B cell (primary cell): ENCODE data around the gene LPXN. TPM values are rescaled to one million over a fixed set of nuclear protein-coding genes. Genes with fewer than 3 reads are reported as not detected.

Experiments
- ATAC-seq: fragments of 200-7000 bp; cut with Tn5 transposase; one replicate; pipeline ENCODE4 v1.10.0; 2021; ENCODE audit warnings: low read depth, mild to moderate bottlenecking, moderate number of reproducible peaks, moderate library complexity
- CTCF ChIA-PET: fragments of 350-600 bp; sonication (Branson Sonifier 250); formaldehyde crosslinking; loops from one replicate; lab custom pipeline; 2021; ENCODE audit warnings: antibody characterized with exemption, inconsistent platforms; lab: Charles Lee
- POLR2A ChIA-PET: fragments of 350-600 bp; sonication (Branson Sonifier 250); formaldehyde crosslinking; loops from one replicate; lab custom pipeline; 2021; ENCODE audit warnings: antibody characterized with exemption; lab: Charles Lee
- DNase-seq: peaks from one replicate; pipeline ENCODE4 v3.0.0; 2013
- H2AFZ ChIP-seq: 2 replicates; pipeline ENCODE4 v1.6.1; 2012; ENCODE audit warnings: mild to moderate bottlenecking, low read depth, low read length; ENCODE audit not compliant: insufficient read depth, poor library complexity, severe bottlenecking
- H3K27ac ChIP-seq, 2 donors: 1 replicate in 1 of 2; 2 replicates in 1 of 2; pipeline ENCODE4 v1.5.1; 2012 to 2013; ENCODE audit warnings: low read length in 2 of 2, mild to moderate bottlenecking in 2 of 2, moderate library complexity in 1 of 2
- H3K27me3 ChIP-seq, 4 experiments: fragments of 200-600 bp in 1 of 4; sonication (generic) in 1 of 4; replicated peaks in 1 of 4; 1 replicate in 2 of 4; 2 replicates in 2 of 4; pipeline versions ENCODE4 v1.6.1 to v1.7.0; 2013 to 2016; ENCODE audit warnings: low read length in 3 of 4, mild to moderate bottlenecking in 2 of 4, mixed read lengths in 1 of 4, moderate library complexity in 1 of 4; ENCODE audit not compliant: insufficient read depth in 4 of 4, control insufficient read depth in 3 of 4; ENCODE audit errors: control extremely low read depth in 1 of 4
- H3K36me3 ChIP-seq, 2 experiments: replicated peaks in 1 of 2; 1 replicate in 1 of 2; 2 replicates in 1 of 2; pipeline versions ENCODE4 v1.6.1 to v1.7.1; 2013; ENCODE audit warnings: low read length in 1 of 2; ENCODE audit not compliant: insufficient read depth in 2 of 2, control insufficient read depth in 1 of 2; ENCODE audit errors: control extremely low read depth in 1 of 2, extremely low read depth in 1 of 2
- H3K4me1 ChIP-seq, 2 donors: fragments of 200-600 bp in 1 of 2; sonication (generic) in 1 of 2; 1 replicate in 1 of 2; 2 replicates in 1 of 2; pipeline versions ENCODE4 v1.5.1 to v1.6.1; 2013 to 2017; ENCODE audit warnings: low read length in 2 of 2; ENCODE audit not compliant: control insufficient read depth in 2 of 2, insufficient read depth in 2 of 2
- H3K4me2 ChIP-seq: replicated peaks from 2 replicates; pipeline ENCODE3; 2012; ENCODE audit warnings: mild to moderate bottlenecking, low read depth, low read length; ENCODE audit not compliant: poor library complexity, severe bottlenecking
- H3K4me3 ChIP-seq, 5 experiments: fragments of 200-600 bp in 1 of 5; sonication (generic) in 1 of 5; 1 replicate in 3 of 5; 2 replicates in 2 of 5; pipeline versions ENCODE4 v1.5.1 to v1.7.0; 2011 to 2016; ENCODE audit warnings: low read length in 4 of 5, mild to moderate bottlenecking in 4 of 5, low read depth in 2 of 5, control low read depth in 1 of 5, moderate library complexity in 1 of 5; ENCODE audit not compliant: insufficient read depth in 1 of 5; ENCODE audit errors: control extremely low read depth in 1 of 5, extremely low read depth in 1 of 5
- H3K79me2 ChIP-seq: fragments of 200-600 bp; sonication (generic); one replicate; pipeline ENCODE4 v1.6.0; 2016; ENCODE audit warnings: low read length; ENCODE audit not compliant: control insufficient read depth, insufficient read depth
- H3K9ac ChIP-seq: fragments of 200-600 bp; sonication (generic); 2 replicates; pipeline ENCODE4 v1.6.1; 2017; ENCODE audit warnings: mild to moderate bottlenecking, low read length, moderate library complexity
- H3K9me3 ChIP-seq, 3 donors: one replicate each; pipeline versions ENCODE4 v1.6.1 to v1.7.1; 2013; ENCODE audit warnings: low read length in 2 of 3; ENCODE audit not compliant: control insufficient read depth in 2 of 3, insufficient read depth in 1 of 3; ENCODE audit errors: control extremely low read depth in 1 of 3
- H4K20me1 ChIP-seq: 2 replicates; pipeline ENCODE4 v1.6.0; 2012; ENCODE audit warnings: mild to moderate bottlenecking, low read length; ENCODE audit not compliant: insufficient read depth, control insufficient read depth, poor library complexity, severe bottlenecking
- H3K27ac Mint-ChIP-seq: one replicate; pipeline ENCODE4 v1.8.0; 2021; ENCODE audit warnings: mixed read lengths
- H3K27me3 Mint-ChIP-seq: one replicate; pipeline ENCODE4 v1.8.0; 2021; ENCODE audit warnings: mixed read lengths
- H3K4me1 Mint-ChIP-seq: one replicate; pipeline ENCODE4 v1.8.0; 2021; ENCODE audit warnings: mixed read lengths
- H3K4me3 Mint-ChIP-seq: one replicate; pipeline ENCODE4 v1.8.0; 2021; ENCODE audit warnings: mixed read lengths
- H3K9me3 Mint-ChIP-seq: one replicate; pipeline ENCODE4 v1.8.0; 2022; ENCODE audit warnings: mixed read lengths; ENCODE audit not compliant: insufficient read depth
- EZH2 ChIP-seq: IDR thresholded peaks from 2 replicates; pipeline ENCODE4 v1.6.1; 2012; ENCODE audit warnings: borderline replicate concordance, low read depth, mild to moderate bottlenecking, moderate library complexity, low read length; ENCODE audit not compliant: insufficient read depth, poor library complexity, severe bottlenecking
- WGBS: methylation state at CpG from one replicate; pipeline ENCODE4 v1.1.5; 2013; ENCODE audit warnings: missing lambda C conversion rate; ENCODE audit not compliant: insufficient coverage; 5-methylcytosine and 5-hydroxymethylcytosine counted together
- intact Hi-C: fragments of 100-400 bp; cut with micrococcal nuclease; formaldehyde crosslinking; loops from one replicate; pipeline ENCODE4 v1.10.0; 2022
- polyA plus RNA-seq: library from polyadenylated mRNA; depleted of rRNA; stranded (reverse); fragments of >200 nt; gene quantifications from 2 replicates; pipeline ENCODE4 v1.2.3, GENCODE V29; 2012
- total RNA-seq, 2 donors: library from RNA; stranded (reverse); fragments of 120-200 nt in 1 of 2; gene quantifications; 1 replicate in 1 of 2; 2 replicates in 1 of 2; pipeline versions ENCODE4 v1.2.3 to v1.2.4, GENCODE V29; 2013 to 2022
- TF ChIP-seq, protein P1 (sequence below): fragments of 200-600 bp; IDR thresholded peaks from one replicate; pipeline ENCODE4 v1.8.0; 2022; ENCODE audit warnings: antibody characterized with exemption, mild to moderate bottlenecking

LPXN gene
- total and polyA plus RNA-seq, 2 donors (not counting 1 experiment from before 2014, with no cell fraction given) = 59.2 to 209 TPM

DNA sequence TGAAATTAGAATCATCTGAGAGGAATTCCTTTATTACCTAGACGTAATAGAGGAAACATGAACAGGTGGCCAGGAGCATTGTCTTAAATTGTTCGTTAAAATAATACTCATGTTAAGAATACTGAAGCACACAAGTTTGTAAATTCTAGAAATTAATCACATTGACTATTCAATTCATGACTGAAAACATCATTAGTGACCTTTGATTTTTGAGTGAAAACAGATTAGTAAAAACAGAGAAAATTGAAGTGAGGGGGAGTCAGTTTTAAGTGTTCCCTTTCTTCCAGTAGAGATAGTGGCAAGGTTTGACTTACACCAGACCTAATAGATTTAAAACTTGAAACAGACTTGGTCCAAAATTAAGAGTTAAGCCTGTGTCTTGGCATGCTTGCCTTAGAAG lies 4.7 kb upstream of the LPXN start:
- no peak for TF ChIP-seq EZH2
- TF ChIP-seq, protein P1, sequence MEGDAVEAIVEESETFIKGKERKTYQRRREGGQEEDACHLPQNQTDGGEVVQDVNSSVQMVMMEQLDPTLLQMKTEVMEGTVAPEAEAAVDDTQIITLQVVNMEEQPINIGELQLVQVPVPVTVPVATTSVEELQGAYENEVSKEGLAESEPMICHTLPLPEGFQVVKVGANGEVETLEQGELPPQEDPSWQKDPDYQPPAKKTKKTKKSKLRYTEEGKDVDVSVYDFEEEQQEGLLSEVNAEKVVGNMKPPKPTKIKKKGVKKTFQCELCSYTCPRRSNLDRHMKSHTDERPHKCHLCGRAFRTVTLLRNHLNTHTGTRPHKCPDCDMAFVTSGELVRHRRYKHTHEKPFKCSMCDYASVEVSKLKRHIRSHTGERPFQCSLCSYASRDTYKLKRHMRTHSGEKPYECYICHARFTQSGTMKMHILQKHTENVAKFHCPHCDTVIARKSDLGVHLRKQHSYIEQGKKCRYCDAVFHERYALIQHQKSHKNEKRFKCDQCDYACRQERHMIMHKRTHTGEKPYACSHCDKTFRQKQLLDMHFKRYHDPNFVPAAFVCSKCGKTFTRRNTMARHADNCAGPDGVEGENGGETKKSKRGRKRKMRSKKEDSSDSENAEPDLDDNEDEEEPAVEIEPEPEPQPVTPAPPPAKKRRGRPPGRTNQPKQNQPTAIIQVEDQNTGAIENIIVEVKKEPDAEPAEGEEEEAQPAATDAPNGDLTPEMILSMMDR = no peak
- peak overlapping the region; percentile 39 for H3K27ac Mint-ChIP-seq
- Histone ChIP-seq H3K4me2 (peak overlapping the region; percentile 90), H3K4me3 (peak overlapping the region; percentile 71 to 100 (median 99)), H3K9me3 (no peaks in the 10 kb centered on the region), H3K36me3 (peaks cover 0 to under 1% of the 10 kb centered on the region in 2 experiments), H3K79me2 (peaks cover 77% of the 10 kb centered on the region), H2AFZ (no peak overlapping the region), H3K27ac (peak overlapping the region; percentile 89 to 100), H4K20me1 (peaks cover 5% of the 10 kb centered on the region), H3K27me3 (no peaks in the 10 kb centered on the region), H3K4me1 (peaks cover 40 to 44% of the 10 kb centered on the region in 2 donors), H3K9ac (peak overlapping the region; percentile 93)
- peak overlapping the region; percentile 96 for H3K4me3 Mint-ChIP-seq
- ATAC-seq = no peak
- no peak for DNase-seq
- H3K4me1 Mint-ChIP-seq = peaks cover 56% of the 10 kb centered on the region
- no CpG with 5 or more reads among the region's 2 CpGs for WGBS
- intact Hi-C loops = loop anchor here (1.0 kb wide), 1 partner anchor 1036 kb away; no protein-coding TSS in a partner anchor
- ChIA-PET POLR2A (interaction anchor here (0.9 to 1.4 kb wide), 2 partner anchors 12 to 25 kb away, joined by 3 read pairs; no protein-coding TSS in a partner anchor), CTCF (interaction anchor here (1.4 to 8.7 kb wide), 3 partner anchors 12 to 578 kb away, joined by 3 to 102 read pairs (median 30); no protein-coding TSS in a partner anchor)
- H3K27me3 Mint-ChIP-seq = no peaks in the 10 kb centered on the region
- no peaks in the 10 kb centered on the region for H3K9me3 Mint-ChIP-seq
